ENCODE data around the gene KLHL3. TPM values are rescaled to one million over a fixed set of nuclear protein-coding genes. Genes with fewer than 3 reads are reported as not detected.

The KLHL3 gene
- total RNA-seq, 1 experiment from 2014 or later = 13.6 TPM

GRCh38 chr5:137760294-137760693 lies 24.4 kb upstream of the KLHL3 start:
- ChIA-PET CTCF (interaction anchor here (1.4 kb wide), 1 partner anchor 9 kb away, joined by 3 read pairs; no protein-coding TSS in a partner anchor), POLR2A (ENCODE audit: unreplicated experiment) (interaction anchor here (0.6 kb wide), 1 partner anchor 660 kb away, joined by 3 read pairs; no protein-coding TSS in a partner anchor)
- Histone ChIP-seq H3F3A (ENCODE audit: insufficient read depth, low read depth) (peaks cover 38% of the 10 kb centered on the region), H3K9me3 (ENCODE audit: insufficient read depth, low read depth) (no peaks in the 10 kb centered on the region), H3K9me2 (ENCODE audit: insufficient read depth) (no peaks in the 10 kb centered on the region), H3K79me2 (ENCODE audit: low read depth) (no peaks in the 10 kb centered on the region), H3K4me2 (0 out of 2 replicates have a peak overlapping the region, but pooled peaks have one; percentile 2), H4K20me1 (ENCODE audit: insufficient read depth) (no peaks in the 10 kb centered on the region), H3K36me3 (ENCODE audit: low read depth) (no peaks in the 10 kb centered on the region), H2AFZ (no peak overlapping the region), H3K27ac (peak overlapping the region; percentile 43; the same call in 1 of the 2 replicates), H3K4me3 (no peak overlapping the region), H3K4me1 (replicated peaks; ENCODE audit: insufficient read depth) (peaks cover 49% of the 10 kb centered on the region), H3K27me3 (ENCODE audit: insufficient read depth, low read depth) (no peaks in the 10 kb centered on the region)
- intact Hi-C loops (cut with micrococcal nuclease; ENCODE audit: unreplicated experiment) = no loop called here
- BruUV-seq (replicated peaks) = no TSS peak
- DNase-seq = no peak
- TF ChIP-seq EZH2 (IDR thresholded peaks at IDR 0.05; ENCODE audit: low read depth) = no peak
- no peak for TF ChIP-seq CTCF (conservative IDR thresholded peaks at IDR 0.05)

- H3K4me1 ChIP-seq (replicated peaks; ENCODE audit: insufficient read depth) = peaks cover 52% of the 10 kb centered on the region
- no peak overlapping the region for H2AFZ ChIP-seq
- peaks cover 38% of the 10 kb centered on the region for H3F3A ChIP-seq (ENCODE audit: insufficient read depth, low read depth)
- CTCF ChIA-PET = interaction anchor here (0.7 kb wide), 1 partner anchor 16 kb away, joined by 14 read pairs; no protein-coding TSS in a partner anchor
- intact Hi-C loops (cut with micrococcal nuclease; ENCODE audit: unreplicated experiment) = loop anchor here (10.0 kb wide), 1 partner anchor 306 kb away; no protein-coding TSS in a partner anchor
- H3K9me3 ChIP-seq (ENCODE audit: insufficient read depth, low read depth) = no peaks in the 10 kb centered on the region
- H3K4me3 ChIP-seq = no peak overlapping the region
- peaks cover 4% of the 10 kb centered on the region for H3K79me2 ChIP-seq (ENCODE audit: low read depth)
- peak in 1 of 2 experiments; percentile 84 for DNase-seq
- H3K36me3 ChIP-seq (ENCODE audit: low read depth) = no peaks in the 10 kb centered on the region
- POLR2A ChIA-PET (ENCODE audit: unreplicated experiment) = no interaction called here
- no peak for TF ChIP-seq EZH2 (IDR thresholded peaks at IDR 0.05; ENCODE audit: low read depth)
- no peak for TF ChIP-seq CTCF (conservative IDR thresholded peaks at IDR 0.05)
- peak overlapping the region; percentile 45 for H3K4me2 ChIP-seq
- BruUV-seq (replicated peaks) = no TSS peak
- H3K27ac ChIP-seq = peak overlapping the region; percentile 8; the same call in 1 of the 2 replicates
- no peaks in the 10 kb centered on the region for H3K9me2 ChIP-seq (ENCODE audit: insufficient read depth)
- H3K27me3 ChIP-seq (ENCODE audit: insufficient read depth, low read depth) = no peaks in the 10 kb centered on the region
- no peaks in the 10 kb centered on the region for H4K20me1 ChIP-seq (ENCODE audit: insufficient read depth)
Measured at GRCh38 chr5:137758715-137759306, 22.9 kb upstream of the KLHL3 start.

- ChIA-PET POLR2A (ENCODE audit: unreplicated experiment) (no interaction called here), CTCF (no interaction called here)
- Histone ChIP-seq H3K4me1 (replicated peaks; ENCODE audit: insufficient read depth) (peaks cover 52% of the 10 kb centered on the region), H3K27me3 (ENCODE audit: insufficient read depth, low read depth) (no peaks in the 10 kb centered on the region), H3K4me3 (no peak overlapping the region), H3K4me2 (peak overlapping the region; percentile 45; the same call in 1 of the 2 replicates), H3K36me3 (ENCODE audit: low read depth) (no peaks in the 10 kb centered on the region), H2AFZ (no peak overlapping the region), H3K79me2 (ENCODE audit: low read depth) (peaks cover 10% of the 10 kb centered on the region), H3K27ac (peak overlapping the region; percentile 8; the same call in 1 of the 2 replicates), H3K9me3 (ENCODE audit: insufficient read depth, low read depth) (no peaks in the 10 kb centered on the region), H3K9me2 (ENCODE audit: insufficient read depth) (no peaks in the 10 kb centered on the region), H4K20me1 (ENCODE audit: insufficient read depth) (no peaks in the 10 kb centered on the region), H3F3A (ENCODE audit: insufficient read depth, low read depth) (peaks cover 38% of the 10 kb centered on the region)
- no TSS peak for BruUV-seq (replicated peaks)
- no peak for TF ChIP-seq CTCF (conservative IDR thresholded peaks at IDR 0.05)
- no peak for TF ChIP-seq EZH2 (IDR thresholded peaks at IDR 0.05; ENCODE audit: low read depth)
- intact Hi-C loops (cut with micrococcal nuclease; ENCODE audit: unreplicated experiment) = loop anchor here (10.0 kb wide), 1 partner anchor 307 kb away; no protein-coding TSS in a partner anchor
- no peak for DNase-seq
Measured at GRCh38 chr5:137758121-137758520, 22.2 kb upstream of the KLHL3 start.

Data from PC-9 (cell line).